ENCODE data around the gene TSPAN17.

DNA sequence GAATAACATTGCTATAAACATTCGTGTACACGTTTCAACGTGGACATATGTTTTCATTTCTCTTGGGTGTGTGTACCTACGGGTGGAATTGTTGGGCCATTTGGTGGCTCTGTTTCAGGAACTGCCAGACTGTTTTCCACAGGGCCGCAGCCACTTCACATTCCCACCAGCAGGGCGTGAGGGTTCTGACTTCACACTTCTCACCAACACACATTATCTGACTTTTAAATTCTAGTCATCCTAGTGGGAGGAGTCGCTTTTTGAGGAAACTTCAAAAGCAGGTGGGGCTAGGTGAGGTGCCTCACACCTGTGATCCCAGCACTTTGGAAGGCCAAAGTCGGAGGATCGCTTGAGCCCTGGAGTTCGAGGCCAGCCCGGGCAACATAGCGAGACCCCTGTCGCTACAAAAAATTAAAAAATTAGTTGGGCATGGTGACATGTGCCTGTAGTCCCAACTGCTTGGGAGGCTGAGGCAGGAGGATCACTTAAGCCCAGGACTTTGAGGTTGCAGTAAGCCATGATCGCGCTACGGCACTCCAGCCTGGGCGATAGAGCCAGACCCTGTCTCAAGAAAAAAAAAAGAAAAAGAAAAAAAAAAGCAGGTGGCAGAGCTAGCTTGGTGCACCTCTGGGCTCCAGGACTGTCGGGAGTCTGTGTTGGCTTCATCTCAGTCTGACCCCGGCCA, 28.5 kb downstream of the TSPAN17 start:
- TF ChIP-seq CEBPB (IDR thresholded peaks at IDR 0.05; ENCODE audit: borderline replicate concordance in 1 of 2, low read depth in 2 of 2, low read length in 2 of 2) (no peak), EP300 (IDR thresholded peaks at IDR 0.05; ENCODE audit: borderline replicate concordance in 1 of 2, control insufficient read depth in 1 of 2, low read depth in 2 of 2, low read length in 2 of 2) (no peak), TBL1XR1 (IDR thresholded peaks at IDR 0.05; ENCODE audit: low read depth, low read length) (no peak), ZNF274 (IDR thresholded peaks at IDR 0.05; ENCODE audit: insufficient read depth, insufficient read length) (no peak), ESRRA (IDR thresholded peaks at IDR 0.05; ENCODE audit: low read length) (no peak), LARP7 (IDR thresholded peaks at IDR 0.05) (no peak), CHD4 (IDR thresholded peaks at IDR 0.05) (no peak), YBX1 (IDR thresholded peaks at IDR 0.05) (no peak), POLR2A (IDR thresholded peaks at IDR 0.05; ENCODE audit: low read depth, low read length) (no peak), SPI1 (IDR thresholded peaks at IDR 0.05; ENCODE audit: borderline replicate concordance, insufficient read depth, low read depth, low read length) (no peak)
- TF ChIP-seq, protein P1, sequence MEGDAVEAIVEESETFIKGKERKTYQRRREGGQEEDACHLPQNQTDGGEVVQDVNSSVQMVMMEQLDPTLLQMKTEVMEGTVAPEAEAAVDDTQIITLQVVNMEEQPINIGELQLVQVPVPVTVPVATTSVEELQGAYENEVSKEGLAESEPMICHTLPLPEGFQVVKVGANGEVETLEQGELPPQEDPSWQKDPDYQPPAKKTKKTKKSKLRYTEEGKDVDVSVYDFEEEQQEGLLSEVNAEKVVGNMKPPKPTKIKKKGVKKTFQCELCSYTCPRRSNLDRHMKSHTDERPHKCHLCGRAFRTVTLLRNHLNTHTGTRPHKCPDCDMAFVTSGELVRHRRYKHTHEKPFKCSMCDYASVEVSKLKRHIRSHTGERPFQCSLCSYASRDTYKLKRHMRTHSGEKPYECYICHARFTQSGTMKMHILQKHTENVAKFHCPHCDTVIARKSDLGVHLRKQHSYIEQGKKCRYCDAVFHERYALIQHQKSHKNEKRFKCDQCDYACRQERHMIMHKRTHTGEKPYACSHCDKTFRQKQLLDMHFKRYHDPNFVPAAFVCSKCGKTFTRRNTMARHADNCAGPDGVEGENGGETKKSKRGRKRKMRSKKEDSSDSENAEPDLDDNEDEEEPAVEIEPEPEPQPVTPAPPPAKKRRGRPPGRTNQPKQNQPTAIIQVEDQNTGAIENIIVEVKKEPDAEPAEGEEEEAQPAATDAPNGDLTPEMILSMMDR (IDR thresholded peaks at IDR 0.05 in 2 of 3, conservative IDR thresholded peaks at IDR 0.05 in 1 of 3; ENCODE audit: control insufficient read depth in 2 of 3, extremely low read depth in 1 of 3, insufficient read depth in 1 of 3, low read depth in 3 of 3, low read length in 3 of 3), result peak in 2 of 3 experiments; percentile 8 to 13; a peak in 1 of 6 replicates
- TF ChIP-seq, protein P2, sequence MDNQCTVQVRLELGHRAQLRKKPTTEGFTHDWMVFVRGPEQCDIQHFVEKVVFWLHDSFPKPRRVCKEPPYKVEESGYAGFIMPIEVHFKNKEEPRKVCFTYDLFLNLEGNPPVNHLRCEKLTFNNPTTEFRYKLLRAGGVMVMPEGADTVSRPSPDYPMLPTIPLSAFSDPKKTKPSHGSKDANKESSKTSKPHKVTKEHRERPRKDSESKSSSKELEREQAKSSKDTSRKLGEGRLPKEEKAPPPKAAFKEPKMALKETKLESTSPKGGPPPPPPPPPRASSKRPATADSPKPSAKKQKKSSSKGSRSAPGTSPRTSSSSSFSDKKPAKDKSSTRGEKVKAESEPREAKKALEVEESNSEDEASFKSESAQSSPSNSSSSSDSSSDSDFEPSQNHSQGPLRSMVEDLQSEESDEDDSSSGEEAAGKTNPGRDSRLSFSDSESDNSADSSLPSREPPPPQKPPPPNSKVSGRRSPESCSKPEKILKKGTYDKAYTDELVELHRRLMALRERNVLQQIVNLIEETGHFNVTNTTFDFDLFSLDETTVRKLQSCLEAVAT (IDR thresholded peaks at IDR 0.05), result 0 out of 2 replicates have a peak, but pooled peaks have one; percentile 43
- TF ChIP-seq, protein P3, sequence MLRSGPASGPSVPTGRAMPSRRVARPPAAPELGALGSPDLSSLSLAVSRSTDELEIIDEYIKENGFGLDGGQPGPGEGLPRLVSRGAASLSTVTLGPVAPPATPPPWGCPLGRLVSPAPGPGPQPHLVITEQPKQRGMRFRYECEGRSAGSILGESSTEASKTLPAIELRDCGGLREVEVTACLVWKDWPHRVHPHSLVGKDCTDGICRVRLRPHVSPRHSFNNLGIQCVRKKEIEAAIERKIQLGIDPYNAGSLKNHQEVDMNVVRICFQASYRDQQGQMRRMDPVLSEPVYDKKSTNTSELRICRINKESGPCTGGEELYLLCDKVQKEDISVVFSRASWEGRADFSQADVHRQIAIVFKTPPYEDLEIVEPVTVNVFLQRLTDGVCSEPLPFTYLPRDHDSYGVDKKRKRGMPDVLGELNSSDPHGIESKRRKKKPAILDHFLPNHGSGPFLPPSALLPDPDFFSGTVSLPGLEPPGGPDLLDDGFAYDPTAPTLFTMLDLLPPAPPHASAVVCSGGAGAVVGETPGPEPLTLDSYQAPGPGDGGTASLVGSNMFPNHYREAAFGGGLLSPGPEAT (IDR thresholded peaks at IDR 0.05; ENCODE audit: low read depth), result no peak
